Fibroblast of skin of right biceps (primary cell): Measurements from ENCODE around the gene OR13C5.
"Not testable (repeated sequence)": the region's sequence is repeated elsewhere in the genome, so short reads cannot be mapped to it uniquely, and the experiment has no call there.

Experiments used
- DNase-seq: peaks from one replicate; pipeline ENCODE4 v3.0.0-alpha.2; 2013

Gene OR13C5, protein sequence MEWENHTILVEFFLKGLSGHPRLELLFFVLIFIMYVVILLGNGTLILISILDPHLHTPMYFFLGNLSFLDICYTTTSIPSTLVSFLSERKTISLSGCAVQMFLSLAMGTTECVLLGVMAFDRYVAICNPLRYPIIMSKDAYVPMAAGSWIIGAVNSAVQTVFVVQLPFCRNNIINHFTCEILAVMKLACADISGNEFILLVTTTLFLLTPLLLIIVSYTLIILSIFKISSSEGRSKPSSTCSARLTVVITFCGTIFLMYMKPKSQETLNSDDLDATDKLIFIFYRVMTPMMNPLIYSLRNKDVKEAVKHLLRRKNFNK

DNA sequence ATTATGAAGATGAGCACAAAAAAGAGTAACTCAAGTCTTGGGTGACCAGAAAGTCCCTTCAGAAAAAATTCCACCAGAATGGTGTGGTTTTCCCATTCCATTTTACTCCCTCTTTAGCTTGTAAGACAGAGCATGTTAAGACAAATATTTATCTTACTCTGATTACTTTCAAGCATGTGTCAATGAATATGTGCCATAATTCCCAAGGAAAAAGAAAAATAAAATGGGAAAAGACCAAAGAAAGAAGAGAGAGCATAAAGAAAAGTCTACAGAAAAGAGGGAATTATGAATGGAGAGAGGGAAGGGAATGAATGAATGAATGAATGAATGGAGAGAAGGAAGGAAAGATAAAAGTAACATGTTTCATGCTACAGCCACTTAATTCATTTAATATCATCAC, at the start of gene OR13C5:
TSS of gene OR13C5 (minus strand) at position 101 of the 400 bp plus-strand sequence. CDS start at position 101, 0 bp downstream.
- not testable (repeated sequence) for DNase-seq

DNA sequence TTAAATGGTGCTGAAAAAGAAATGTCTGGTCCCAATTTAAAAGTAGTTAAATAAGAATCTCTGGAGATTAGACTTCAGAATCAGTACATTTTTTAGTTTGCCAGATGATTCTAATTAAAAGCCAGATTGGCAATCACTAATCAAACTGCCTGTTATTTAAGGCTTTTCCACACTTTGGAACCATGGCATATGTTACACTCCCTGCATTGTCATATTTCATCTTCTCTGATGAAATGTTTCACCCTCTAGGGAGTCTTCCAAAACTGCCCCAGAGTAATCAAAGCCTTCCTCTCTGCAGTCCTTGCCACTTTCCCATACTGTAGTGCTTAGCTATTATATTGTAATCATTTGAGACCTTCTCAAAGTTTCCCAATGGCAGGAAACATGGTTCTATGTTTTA, 36.2 kb upstream of the OR13C5 start:
- DNase-seq: peak; percentile 45

DNA sequence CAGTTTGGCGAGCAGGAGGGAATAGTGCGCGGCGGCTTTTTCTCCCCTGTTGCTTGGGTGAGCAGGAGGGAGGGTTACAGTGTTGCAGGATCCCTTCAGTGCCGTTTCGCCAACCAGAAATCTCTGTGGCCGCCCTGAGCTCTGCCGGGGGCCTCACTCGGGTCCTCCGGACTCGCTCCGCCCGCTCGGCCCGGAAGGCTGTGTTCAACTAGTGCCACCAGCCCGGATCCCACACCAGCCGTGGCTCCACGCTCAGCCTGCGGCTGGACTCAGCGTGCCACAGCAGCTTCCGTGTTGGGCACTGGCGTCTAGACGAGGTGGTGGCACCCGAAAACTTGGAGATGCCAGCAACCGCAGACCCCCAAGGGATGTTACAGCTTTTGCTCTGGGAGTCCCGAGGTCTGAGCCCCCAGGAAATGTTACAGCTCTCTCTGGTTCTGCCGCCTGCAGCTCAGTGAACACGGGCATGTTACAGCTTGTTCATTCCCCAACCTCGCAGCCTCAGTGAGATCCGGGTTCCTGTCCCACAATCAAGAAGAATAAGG, 34.8 kb upstream of the OR13C5 start:
- no peak for DNase-seq

DNA sequence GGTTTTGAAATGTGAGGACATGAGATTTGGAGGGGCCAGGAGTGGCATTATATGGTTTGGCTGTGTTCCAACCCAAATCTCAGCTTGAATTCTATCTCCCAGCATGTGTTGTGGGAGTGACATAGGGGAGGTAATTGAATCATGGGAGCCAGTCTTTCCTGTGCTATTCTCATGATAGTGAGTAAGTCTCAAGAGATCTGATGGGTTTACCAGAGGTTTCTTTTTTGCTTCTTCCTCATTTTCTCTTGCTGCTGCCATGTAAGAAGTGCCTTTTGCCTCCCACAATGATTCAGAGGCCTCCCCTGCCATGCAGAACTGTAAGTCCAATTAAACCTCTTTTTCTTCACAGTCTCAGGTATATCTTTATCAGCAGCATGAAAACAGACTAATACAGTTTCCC, 26.8 kb upstream of the OR13C5 start:
- not testable (repeated sequence) for DNase-seq

DNA sequence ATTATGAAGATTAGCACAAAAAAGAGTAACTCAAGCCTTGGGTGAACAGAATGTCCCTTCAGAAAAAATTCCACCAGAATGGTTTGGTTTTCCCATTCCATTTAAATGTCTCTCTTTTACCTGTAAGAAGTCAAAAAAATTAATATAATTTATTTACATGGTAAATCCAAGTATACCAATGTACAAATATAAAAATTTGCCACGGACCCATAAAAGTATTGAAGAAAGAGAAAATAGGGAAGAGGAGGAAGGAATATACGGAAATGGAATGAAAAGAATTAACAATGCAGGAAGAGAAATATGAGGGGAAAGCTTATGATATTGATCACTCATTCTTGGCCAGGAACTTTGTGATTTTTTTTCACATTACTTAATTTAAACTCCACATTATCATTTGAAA, 18.9 kb upstream of the OR13C5 start, which contains the start of gene OR13C9:
TSS of gene OR13C9 (minus strand) at position 101 of the 400 bp plus-strand sequence. CDS start at position 101, 0 bp downstream.
- no peak for DNase-seq

DNA sequence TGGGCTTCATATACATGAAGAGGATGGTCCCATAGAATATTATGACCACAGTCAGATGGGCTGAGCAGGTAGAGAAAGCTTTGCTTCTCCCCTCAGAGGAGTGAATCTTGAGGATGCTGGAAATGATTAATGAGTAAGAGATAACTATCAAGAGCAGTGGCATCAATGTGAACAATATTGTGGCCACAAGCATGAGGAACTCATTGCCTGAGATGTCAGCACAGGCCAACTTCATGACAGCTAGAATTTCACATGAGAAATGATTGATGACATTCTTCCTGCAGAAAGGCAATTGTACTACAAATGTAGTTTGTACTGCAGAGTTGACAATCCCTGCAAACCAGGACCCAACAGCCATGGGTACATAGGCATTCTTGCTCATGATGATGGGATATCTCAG, 18.2 kb upstream of the OR13C5 start:
- peak; percentile 58 for DNase-seq

DNA sequence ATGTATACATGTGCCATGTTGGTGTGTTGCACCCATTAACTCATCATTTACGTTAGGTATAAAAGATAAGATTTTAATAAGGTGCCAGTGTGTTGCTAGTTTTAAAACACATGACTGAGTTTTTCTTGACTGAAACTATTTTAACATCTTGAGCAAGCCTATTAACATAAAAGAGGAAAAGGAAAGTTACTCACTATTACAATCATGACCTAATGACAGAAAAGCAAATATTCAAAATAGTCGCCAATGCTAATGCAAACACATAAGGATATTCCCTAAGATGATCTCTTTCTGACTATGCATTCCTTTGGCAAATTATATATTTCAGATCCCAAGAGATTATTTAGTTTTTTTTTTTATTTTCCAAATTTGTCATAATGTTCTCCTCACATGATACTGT, 12.0 kb upstream of the OR13C5 start:
- DNase-seq: no peak

DNA sequence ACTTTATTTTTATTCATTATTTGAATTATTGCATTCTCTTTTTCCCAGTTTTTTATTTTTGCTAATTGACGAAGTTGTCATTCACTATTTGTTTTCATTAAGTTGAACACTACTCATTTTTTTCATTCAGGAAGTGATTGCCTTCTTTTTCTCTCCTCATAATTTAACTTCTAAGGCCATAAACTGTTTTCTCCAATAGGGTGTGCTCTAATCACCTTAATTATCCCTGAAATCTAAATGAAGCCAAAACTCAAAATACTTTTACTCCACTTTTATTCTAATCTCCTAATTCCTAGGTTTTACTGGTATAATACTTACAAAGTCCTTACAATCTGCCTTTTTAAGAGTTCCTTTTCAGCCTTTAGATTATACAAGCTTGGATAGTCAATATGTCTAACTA, 9.1 kb upstream of the OR13C5 start:
- no peak for DNase-seq

DNA sequence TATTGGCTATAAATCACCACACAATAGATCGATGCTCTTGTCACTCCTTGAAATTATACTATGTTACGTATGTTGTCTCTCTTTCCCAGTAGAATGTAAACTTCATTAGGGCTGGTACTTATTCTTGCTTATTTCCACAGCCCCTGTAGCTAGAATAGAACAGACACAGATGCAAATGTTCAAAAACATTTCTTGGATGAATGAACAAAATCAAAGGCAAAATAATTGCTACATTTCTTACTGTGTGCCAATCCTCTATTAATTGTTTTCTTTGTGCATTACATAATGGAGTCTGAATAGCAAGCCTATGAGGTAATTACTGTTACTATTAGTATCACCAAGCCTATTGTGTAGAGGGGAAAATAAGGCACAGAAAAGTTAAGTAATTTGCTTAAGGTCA, 6.9 kb upstream of the OR13C5 start:
- no peak for DNase-seq

DNA sequence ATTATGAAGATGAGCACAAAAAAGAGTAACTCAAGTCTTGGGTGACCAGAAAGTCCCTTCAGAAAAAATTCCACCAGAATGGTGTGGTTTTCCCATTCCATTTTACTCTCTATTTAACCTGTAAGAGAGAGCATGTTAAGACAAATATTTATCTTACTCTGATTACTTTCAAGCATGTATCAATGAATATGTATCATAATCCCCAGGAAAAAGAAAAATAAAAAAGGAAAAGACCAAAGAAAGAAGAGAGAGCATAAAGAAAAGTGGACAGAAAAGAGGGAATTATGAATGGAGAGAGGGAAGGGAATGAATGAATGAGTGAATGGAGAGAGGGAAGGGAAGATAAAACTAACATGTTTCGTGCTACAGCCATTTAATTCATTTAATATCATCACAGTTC, 6.3 kb upstream of the OR13C5 start, which contains the start of gene OR13C2:
TSS of gene OR13C2 (minus strand) at position 101 of the 400 bp plus-strand sequence. CDS start at position 101, 0 bp downstream.
- DNase-seq: not testable (repeated sequence)

DNA sequence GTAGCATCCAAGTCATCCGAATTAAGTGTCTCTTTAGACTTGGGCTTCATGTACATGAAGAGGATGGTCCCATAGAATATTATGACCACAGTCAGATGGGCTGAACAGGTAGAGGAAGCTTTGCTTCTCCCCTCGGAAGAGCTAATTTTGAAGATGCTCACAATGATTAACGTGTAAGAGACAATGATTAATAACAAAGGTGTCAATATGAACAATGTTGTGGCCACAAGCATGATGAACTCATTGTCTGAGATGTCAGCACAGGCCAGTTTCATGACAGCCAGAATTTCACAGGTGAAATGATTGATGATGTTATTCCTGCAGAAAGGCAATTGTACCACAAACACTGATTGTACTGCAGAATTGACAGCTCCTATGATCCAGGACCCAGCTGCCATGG, 5.6 kb upstream of the OR13C5 start:
- no peak for DNase-seq

DNA sequence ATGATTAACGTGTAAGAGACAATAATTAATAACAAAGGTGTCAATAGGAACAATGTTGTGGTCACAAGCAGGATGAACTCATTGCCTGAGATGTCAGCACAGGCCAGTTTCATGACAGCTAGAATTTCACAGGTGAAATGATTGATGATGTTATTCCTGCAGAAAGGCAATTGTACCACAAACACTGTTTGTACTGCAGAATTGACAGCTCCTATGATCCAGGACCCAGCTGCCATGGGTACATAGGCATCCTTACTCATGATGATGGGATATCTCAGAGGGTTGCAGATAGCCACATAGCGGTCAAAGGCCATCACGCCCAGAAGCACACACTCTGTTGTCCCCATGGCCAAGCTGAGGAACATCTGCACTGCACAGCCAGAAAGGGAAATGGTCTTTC, 464 bp downstream of the OR13C5 start:
- not testable (repeated sequence) for DNase-seq

DNA sequence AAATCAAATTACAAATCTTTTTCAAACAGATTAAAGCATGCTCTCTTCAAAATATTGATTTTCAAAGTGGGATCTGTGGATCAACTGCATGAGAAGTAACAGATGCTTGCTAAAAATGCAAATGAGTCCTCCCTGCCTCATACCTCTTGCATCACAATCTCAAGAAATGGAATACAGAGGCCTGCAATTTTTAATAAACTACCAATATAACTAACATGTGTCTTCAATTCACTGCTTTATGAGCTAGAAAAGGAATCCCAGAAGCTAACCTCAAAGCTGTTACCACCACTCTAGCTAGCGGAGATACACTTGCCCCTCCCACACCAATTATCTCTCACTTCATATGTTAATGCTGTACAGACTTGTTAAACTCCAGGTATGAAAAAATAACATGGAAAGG, 9.6 kb downstream of the OR13C5 start:
- peak; percentile 5 for DNase-seq

DNA sequence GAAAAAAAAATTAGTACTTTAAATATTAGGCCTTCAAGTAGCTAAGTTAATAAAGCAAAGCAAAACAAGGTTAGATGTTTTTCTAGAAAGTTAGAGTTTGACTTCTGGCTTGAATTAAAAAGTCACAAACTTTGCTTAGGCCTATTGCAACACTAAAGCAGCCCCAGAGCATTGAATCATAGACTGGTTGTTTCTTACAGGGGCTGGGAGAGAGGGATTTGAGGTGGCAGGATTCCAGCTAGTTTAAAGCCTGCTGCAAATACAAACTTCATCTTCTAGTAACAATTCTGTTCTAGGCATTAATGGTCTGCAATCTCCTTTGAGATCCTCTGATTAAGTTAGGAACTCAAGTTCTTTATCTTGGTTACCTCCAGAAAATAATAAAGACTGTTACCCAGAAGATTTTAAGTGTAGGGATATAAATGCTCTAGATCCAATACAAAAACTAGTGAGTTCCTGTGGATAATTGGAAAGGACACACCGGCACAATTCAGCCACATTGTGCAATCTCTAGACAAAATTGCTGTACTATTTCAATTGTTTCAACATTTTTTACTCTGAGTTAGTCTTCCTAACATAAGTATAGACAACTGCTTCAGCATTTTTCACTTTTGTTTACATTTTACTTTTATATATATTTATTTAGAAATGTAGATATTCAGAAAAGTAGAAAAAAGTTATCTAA, 12.6 kb downstream of the OR13C5 start:
- DNase-seq: peak; percentile 91

DNA sequence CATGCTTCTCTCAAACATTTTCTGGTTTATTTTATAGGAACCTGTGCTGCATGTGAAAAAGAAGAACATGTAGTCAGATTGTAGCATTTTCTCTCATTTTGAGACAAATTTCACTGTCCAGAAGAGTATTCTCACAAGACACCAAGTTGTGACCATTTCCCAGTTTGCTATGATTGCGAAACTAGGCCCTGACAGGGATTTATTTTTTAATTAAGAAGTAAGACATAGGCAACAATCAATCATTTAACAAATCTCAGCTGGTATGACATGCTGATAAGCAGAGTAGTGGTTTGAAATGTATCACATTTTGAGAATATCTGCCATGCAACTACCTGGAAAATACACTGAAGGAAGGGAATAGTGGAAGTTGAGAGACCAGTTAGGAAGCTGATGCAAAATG, 18.7 kb downstream of the OR13C5 start:
- no peak for DNase-seq

DNA sequence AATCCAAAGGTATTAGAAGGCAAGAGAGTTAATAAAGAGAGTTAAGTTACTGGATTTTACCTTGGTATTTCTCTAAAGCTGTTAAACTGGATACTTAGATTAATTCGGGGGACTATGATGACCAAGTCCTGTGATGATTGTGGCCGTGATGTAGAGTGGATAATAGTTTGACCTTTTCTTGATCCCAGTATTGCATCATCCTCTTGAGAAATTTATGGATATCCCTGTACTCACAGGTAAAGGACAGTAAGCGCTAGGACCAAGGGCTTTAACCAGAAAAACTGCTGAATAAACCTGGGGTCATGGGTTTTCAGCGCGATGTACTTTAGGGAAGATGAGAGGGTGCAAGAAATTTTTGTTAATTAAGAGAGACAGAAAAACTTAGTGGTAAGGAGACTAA, 21.9 kb downstream of the OR13C5 start:
- DNase-seq: no peak

DNA sequence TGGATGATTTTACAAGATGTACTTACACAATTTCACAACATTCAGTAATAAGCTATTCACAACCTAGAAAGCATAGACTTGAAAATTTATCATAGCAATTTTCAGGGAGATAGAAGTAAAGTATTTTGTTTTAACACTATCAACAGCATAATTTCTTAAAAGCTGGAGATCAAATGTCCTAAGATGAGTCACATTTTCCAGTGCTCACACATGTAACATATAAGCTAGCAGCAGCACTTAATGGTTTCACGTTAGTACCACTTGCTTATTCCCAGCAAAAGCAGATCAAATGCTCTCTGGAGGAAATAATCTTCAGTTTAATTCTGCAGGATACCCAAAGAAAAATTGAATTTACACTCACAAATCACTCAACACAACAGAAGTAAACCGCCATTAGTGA, 23.8 kb downstream of the OR13C5 start:
- peak; percentile 40 for DNase-seq

DNA sequence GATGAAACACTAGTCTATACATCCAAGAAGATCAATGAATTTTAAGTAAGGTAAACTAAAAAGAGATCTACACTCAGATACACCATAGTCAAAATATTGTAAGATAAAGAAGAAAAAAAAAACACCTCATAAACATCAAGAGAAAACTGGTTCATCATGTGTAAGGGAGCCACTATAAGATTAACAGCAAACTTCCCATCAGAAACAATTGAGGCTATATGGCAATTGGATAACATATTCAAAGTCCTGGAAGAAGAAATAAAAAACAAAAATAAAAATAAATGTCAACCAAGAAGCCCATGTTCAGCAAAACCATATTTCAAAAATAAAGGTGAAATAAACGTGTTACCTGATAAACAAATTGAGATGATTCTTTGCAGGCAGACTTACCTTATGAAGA, 26.6 kb downstream of the OR13C5 start:
- no peak for DNase-seq

DNA sequence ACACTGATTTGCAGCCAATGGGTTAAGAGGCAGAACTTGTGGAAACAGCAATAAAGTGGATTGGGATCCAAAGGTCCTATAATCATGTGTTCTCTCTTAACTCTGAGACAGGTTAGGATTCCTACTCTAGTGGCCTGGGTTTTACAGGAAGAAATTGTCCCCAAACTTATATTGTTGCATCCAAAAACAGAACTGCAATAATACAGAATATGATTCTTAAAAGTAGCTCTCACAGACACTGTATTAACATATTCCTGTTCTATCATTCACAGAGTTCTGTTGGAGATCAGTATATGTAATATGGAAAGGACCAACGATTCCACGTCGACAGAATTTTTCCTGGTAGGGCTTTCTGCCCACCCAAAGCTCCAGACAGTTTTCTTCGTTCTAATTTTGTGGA, 30.3 kb downstream of the OR13C5 start, which contains the start of gene OR13C8:
TSS of gene OR13C8 (plus strand) at position 301 of the 400 bp plus-strand sequence. CDS start at position 301, 0 bp downstream.
- DNase-seq: no peak

DNA sequence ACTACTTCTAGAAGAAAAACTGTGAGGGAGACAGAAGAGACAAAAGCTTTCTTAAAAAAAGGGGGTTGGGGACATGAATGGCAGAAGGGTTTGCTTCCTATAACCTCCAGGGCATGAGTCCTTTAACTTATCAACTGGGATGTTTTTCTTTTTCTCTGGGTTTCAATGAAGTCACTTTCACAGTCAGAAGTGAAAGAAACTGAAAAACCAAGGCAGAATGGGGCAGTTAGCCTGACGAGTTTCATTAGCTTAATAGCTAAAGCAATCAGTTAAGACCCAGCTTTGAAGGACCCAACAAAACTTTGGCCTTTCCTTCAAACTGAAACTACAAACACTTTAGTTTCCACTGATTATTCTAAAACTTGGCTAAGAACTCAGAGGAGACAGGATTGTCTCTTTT, 34.9 kb downstream of the OR13C5 start:
- no peak for DNase-seq

DNA sequence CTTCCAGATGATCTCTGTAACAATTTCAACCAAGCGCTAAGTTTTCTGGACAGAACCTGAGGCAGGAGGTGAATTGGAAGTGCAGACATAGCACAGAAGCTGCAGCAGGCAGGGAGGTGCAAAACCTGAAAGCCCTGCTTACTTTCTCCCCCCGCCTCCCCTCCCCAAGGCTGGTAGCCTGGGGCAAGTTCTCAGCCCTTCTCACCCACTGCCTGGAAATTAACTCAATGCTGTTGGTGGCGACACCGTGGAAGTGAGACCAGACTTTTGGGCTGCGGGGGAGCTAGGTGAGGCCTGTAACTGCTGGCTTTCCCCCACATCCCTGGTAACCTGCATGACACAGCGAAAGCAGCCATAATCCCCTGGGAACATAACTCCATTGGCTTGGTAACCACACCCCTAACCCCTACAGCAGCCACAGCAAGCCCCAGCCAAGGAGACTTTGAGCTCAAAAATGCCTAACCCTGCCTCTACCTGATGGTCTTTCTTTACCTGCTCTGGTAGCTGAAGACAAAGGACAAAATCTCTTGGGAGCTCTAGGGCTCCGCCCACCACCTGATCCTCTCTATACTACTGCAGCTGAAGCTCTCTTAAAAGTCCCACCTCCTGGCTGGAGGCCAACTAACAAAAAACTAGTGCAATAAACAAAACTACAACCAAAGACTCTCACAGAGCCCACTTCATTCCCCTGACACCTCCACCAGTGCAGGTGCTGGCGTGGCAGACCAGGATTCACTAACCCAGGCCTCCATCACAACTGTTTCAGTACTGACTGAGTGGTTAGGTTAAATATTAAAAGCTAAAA, 42.2 kb downstream of the OR13C5 start:
- DNase-seq: no peak

DNA sequence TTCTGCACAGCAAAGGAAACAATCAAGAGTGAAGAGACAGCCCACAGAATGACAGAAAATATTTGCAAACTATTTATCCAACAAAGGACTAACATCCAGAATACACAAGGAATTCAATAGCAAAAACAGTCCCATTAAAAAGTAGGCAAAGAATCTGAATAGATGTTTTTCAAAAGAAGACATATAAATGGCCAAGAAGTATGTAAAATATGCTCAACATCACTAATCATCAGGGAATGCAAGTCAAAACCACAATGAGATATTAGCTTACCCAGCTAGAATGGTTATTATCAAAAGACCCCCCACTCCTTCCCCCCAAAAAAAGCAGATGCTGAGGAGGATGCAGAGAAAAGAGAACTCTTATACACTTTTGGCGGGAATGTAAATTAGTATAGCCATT, 43.7 kb downstream of the OR13C5 start:
- DNase-seq: peak; percentile 68

DNA sequence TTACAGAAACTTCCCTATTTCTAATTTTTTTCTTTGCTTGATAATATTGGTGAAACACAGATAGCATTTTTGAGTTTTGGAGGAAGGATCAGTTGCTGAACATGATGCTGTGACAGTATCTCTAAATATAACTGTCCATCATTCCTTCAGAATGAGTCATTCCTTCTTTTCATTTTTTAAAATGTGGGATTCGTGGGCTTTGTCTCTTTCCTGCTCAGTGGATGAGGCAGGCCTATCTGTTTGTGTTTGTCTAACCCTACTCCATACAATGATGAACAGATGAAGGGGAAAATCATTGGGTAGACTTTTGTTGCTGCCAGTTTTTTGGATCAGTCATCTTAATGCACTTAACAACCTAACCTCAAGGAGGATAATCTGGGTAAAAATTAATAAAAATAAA, 46.0 kb downstream of the OR13C5 start:
- peak; percentile 77 for DNase-seq
